Gastroesophageal sphincter (tissue), 4 donors: ENCODE results near the gene NHEJ1. TPM values are rescaled to one million over a fixed set of nuclear protein-coding genes. Genes with fewer than 3 reads are reported as not detected.
A peak's percentile ranks its signal among the peaks of the same experiment; 100 is the strongest.

Source experiments
- ATAC-seq: fragments of 150-250 bp; one replicate; pipeline ENCODE4 v1.9.1; 2016; ENCODE audit warnings: mild to moderate bottlenecking, moderate library complexity
- H3K27ac ChIP-seq, 4 donors: fragments of 200-600 bp; sonication (generic) in 3 of 4; 1 replicate in 3 of 4; 2 replicates in 1 of 4; pipeline ENCODE4 v1.5.1; 2016 to 2019
- H3K27me3 ChIP-seq: fragments of 200-600 bp; sonication (generic); one replicate; pipeline ENCODE4 v1.5.1; 2019
- H3K36me3 ChIP-seq, 2 donors: fragments of 200-600 bp; sonication (generic); one replicate each; pipeline ENCODE4 v1.5.1; 2019; ENCODE audit warnings: control low read depth in 1 of 2
- H3K4me1 ChIP-seq, 3 donors: fragments of 200-600 bp; sonication (generic); 1 replicate in 2 of 3; 2 replicates in 1 of 3; pipeline ENCODE4 v1.5.1; 2016 to 2019; ENCODE audit warnings: control low read depth in 2 of 3
- H3K4me3 ChIP-seq, 2 donors: fragments of 200-600 bp; sonication (generic); one replicate each; pipeline ENCODE4 v1.5.1; 2019; ENCODE audit warnings: mild to moderate bottlenecking in 1 of 2, moderate library complexity in 1 of 2
- H3K9me3 ChIP-seq, 3 donors: fragments of 200-600 bp; sonication (generic); one replicate each; pipeline ENCODE4 v1.5.1; 2017 to 2019; ENCODE audit warnings: control low read depth in 2 of 3
- CTCF ChIP-seq, 4 experiments: fragments of 200-600 bp in 2 of 4; fragments of 450-650 bp in 2 of 4; sonication (generic) in 1 of 4; IDR thresholded peaks; one replicate each; pipeline ENCODE4 v1.5.1; 2017 to 2019; ENCODE audit warnings: antibody characterized with exemption in 4 of 4, mild to moderate bottlenecking in 2 of 4, moderate library complexity in 2 of 4
- EP300 ChIP-seq: sonication (generic); formaldehyde crosslinking; IDR thresholded peaks from one replicate; pipeline ENCODE4 v1.6.1; 2017; ENCODE audit warnings: antibody characterized with exemption, mild to moderate bottlenecking
- POLR2A ChIP-seq, 2 donors: fragments of 450-650 bp; IDR thresholded peaks; one replicate each; pipeline ENCODE4 v1.6.1; 2017; ENCODE audit warnings: antibody characterized with exemption in 2 of 2, mild to moderate bottlenecking in 2 of 2, moderate library complexity in 1 of 2
- POLR2AphosphoS5 ChIP-seq: sonication (generic); formaldehyde crosslinking; IDR thresholded peaks from one replicate; pipeline ENCODE4 v1.6.1; 2017; ENCODE audit warnings: antibody characterized with exemption
- WGBS, 2 donors: methylation state at CpG; one replicate each; pipeline ENCODE4 v1.1.5; 2018; ENCODE audit warnings: low coverage in 1 of 2; 5-methylcytosine and 5-hydroxymethylcytosine counted together
- total RNA-seq, 4 donors: library from RNA; depleted of rRNA; stranded (reverse); fragments of >200 nt; gene quantifications; one replicate each; pipeline ENCODE4 v1.1.0, GENCODE V29; 2016

Gene NHEJ1
- total RNA-seq, 4 donors from 2014 or later = 12.8 to 25.5 (median 17.4) TPM

GRCh38 chr2:219207134-219207883 lies 46.7 kb upstream of the NHEJ1 start:
- no peak for ATAC-seq
- TF ChIP-seq POLR2AphosphoS5 (no peak), POLR2A (IDR thresholded peaks at IDR 0.05) (no peak), CTCF (IDR thresholded peaks at IDR 0.05) (no peak), EP300 (no peak)
- peak overlapping the region; percentile 73 to 99 (median 93) for H3K27ac ChIP-seq
- no peaks in the 10 kb centered on the region for H3K9me3 ChIP-seq
- H3K4me3 ChIP-seq = peak overlapping the region; percentile 59 to 68
- peaks cover 0 to 29% (median 9%) of the 10 kb centered on the region in 3 donors for H3K4me1 ChIP-seq
- WGBS, 2 donors = 0% methylated on average over 7 to 12 of the region's 22 CpGs
- H3K27me3 ChIP-seq = no peaks in the 10 kb centered on the region
- peaks cover 0 to 39% of the 10 kb centered on the region in 2 donors for H3K36me3 ChIP-seq

GRCh38 chr2:219206328-219207133 lies 45.9 kb upstream of the NHEJ1 start, which contains the start of gene ZFAND2B:
Gene ZFAND2B (plus strand): TSS chr2:219206782. CDS start chr2:219206988, 206 bp downstream.
- Histone ChIP-seq H3K27me3 (no peaks in the 10 kb centered on the region), H3K9me3 (no peaks in the 10 kb centered on the region), H3K27ac (peak within 1 kb of the TSS; percentile 73 to 99 (median 93)), H3K4me3 (peak within 1 kb of the TSS; percentile 59 to 68), H3K4me1 (peaks cover 0 to 29% (median 9%) of the 10 kb centered on the region in 3 donors), H3K36me3 (peaks cover 0 to 33% of the 10 kb centered on the region in 2 donors)
- peak; percentile 98 for ATAC-seq
- no peak for TF ChIP-seq EP300
- peak; percentile 90 to 94 for TF ChIP-seq POLR2A (IDR thresholded peaks at IDR 0.05)
- TF ChIP-seq CTCF (IDR thresholded peaks at IDR 0.05) = peak in 3 of 4 experiments; percentile 13 to 48 (median 44)
- peak; percentile 96 for TF ChIP-seq POLR2AphosphoS5
- 0% methylated on average over 2 to 7 of the region's 76 CpGs for WGBS, 2 donors

GRCh38 chr2:219205981-219206327 lies 45.3 kb upstream of the NHEJ1 start:
- 10 to 12% methylated on average over 4 to 7 of the region's 7 CpGs for WGBS, 2 donors
- H3K27ac ChIP-seq = peak overlapping the region; percentile 73 to 99 (median 93)
- peak overlapping the region; percentile 59 to 68 for H3K4me3 ChIP-seq
- H3K4me1 ChIP-seq = peaks cover 0 to 29% (median 9%) of the 10 kb centered on the region in 3 donors
- no peaks in the 10 kb centered on the region for H3K9me3 ChIP-seq
- ATAC-seq = no peak
- H3K27me3 ChIP-seq = no peaks in the 10 kb centered on the region
- TF ChIP-seq CTCF (IDR thresholded peaks at IDR 0.05) (no peak), POLR2A (IDR thresholded peaks at IDR 0.05) (no peak), EP300 (no peak), POLR2AphosphoS5 (no peak)
- peaks cover 0 to 27% of the 10 kb centered on the region in 2 donors for H3K36me3 ChIP-seq

- Histone ChIP-seq H3K36me3 (peaks cover 0 to 19% of the 10 kb centered on the region in 2 donors), H3K27ac (no peak overlapping the region), H3K4me3 (no peak overlapping the region), H3K27me3 (peaks cover 4% of the 10 kb centered on the region), H3K4me1 (peaks cover 0 to 29% (median 9%) of the 10 kb centered on the region in 3 donors), H3K9me3 (no peaks in the 10 kb centered on the region)
- WGBS, 2 donors = 68 to 72% methylated on average over 3 to 4 of the region's 5 CpGs
- no peak for ATAC-seq
- TF ChIP-seq POLR2A (IDR thresholded peaks at IDR 0.05) (no peak), CTCF (IDR thresholded peaks at IDR 0.05) (no peak), POLR2AphosphoS5 (no peak), EP300 (no peak)
Observed at GRCh38 chr2:219205165-219205538, 44.5 kb upstream of the NHEJ1 start.
